NCI-H460 (cell line): ENCODE results near the gene CC2D1A. TPM values are rescaled to one million over a fixed set of nuclear protein-coding genes. Genes with fewer than 3 reads are reported as not detected.

Experiments
- DNase-seq: peaks from one replicate; pipeline ENCODE4 v3.0.0-alpha.2; 2016; ENCODE audit warnings: low read depth; ENCODE audit errors: extremely low read depth
- polyA plus RNA-seq: library from polyadenylated mRNA; depleted of rRNA; stranded (reverse); fragments of >200 nt; gene quantifications from 2 replicates; pipeline ENCODE4 v1.2.3, GENCODE V29; 2014; cell fraction: nucleus; rRNA removed
- total RNA-seq: library from RNA; depleted of rRNA; stranded (reverse); fragments of >200 nt; shearing (Covaris generic); gene quantifications from 2 replicates; pipeline ENCODE4 v1.2.3, GENCODE V29; 2014; rRNA removed

Gene CC2D1A
- total RNA-seq: 13.8 and 15.5 TPM in 2 replicates
- 43.9 and 62.2 TPM in 2 replicates for polyA plus RNA-seq

DNA sequence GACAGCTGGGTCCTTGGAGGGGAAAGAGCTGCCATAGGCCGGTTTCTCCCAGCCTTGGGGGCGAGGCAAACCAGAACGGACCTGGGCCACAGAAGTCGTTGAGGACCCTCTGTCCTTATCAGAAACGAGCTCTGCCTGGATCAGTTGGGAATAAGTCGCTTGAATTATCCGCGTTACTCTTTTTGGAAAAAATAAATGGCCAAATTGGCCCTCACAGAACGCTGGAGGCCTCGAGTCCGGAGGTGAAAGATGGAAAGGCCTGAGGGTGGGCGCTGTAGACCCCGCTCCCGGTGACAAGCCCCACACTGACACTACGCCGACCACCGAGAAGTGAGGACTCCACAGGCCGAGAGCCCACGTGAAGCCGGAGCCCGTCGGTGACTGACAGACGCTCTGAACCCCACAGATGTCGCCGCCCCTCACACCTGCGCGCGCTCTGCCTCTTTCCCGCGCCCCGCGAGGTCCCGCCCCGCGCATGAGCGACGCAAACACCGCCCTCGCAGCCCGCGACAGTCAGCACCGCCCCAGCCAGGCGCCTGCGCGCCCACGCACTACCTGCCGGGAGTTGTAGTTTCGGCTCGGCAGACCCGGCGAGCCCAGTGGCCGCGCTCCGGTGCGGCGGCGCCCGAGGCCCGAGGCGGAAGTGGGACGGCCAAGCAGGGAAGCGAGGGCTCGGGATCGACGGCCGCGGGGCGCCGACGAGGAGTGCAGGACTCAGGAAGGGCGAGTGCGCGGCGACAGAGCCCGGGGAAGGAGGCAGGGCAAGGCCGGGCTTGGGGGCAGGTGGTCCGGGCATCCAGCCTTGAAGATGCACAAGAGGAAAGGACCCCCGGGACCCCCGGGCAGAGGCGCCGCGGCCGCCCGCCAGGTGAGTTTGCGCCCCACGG is at the start of gene CC2D1A, which contains the start of gene BRME1:
CC2D1A (plus strand) TSS at position 568 of the 887 bp plus-strand sequence; CDS start at position 809, 241 bp downstream.
BRME1 (minus strand) TSS at position 484 of the 887 bp plus-strand sequence. CDS start 1,225 bp downstream, outside the sequence.
- DNase-seq: peak; percentile 76

DNA sequence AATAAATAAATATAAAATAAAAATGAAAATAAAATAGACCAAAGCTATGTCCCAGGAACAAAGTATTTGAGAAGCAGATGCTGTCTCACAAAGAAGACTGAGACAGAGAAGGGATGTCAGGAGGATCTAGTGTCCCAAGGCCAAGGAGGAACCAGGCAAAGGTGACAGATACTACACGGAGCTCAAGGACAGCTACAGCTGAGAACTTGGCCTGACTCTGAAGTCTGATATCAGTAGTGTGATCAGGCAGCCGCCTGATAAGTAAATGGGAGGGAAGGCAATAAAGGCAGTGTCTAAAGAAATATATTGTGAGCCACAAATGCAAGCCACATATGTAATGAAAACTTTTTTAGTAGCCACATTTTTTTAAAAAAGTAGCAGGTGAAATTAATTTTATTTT is 49.5 kb upstream of the CC2D1A start:
- DNase-seq: no peak

DNA sequence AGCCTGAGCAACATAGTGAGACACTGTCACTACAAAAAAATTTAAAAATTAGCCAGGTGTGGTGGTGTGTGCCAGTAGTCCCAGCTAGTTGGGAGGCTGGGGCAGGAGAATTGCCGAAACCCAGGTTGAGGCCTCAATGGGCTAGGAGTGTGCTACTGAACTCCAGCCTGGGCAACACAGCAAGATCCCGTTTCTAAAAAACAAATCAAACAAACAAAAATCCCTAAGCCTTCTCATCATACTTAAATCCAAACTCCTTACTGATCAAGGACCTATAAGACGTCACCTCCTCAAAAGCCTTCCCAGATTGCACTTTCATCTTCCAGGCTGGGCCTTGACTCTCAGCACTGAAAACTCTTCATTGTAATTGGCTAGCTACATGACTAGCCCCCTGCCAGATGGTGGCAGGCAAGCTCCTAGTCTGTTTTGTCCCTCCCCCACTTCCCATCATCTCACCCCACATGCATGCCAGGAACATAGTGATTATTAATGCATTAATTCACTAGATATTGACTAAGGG is 46.6 kb upstream of the CC2D1A start:
- no peak for DNase-seq

DNA sequence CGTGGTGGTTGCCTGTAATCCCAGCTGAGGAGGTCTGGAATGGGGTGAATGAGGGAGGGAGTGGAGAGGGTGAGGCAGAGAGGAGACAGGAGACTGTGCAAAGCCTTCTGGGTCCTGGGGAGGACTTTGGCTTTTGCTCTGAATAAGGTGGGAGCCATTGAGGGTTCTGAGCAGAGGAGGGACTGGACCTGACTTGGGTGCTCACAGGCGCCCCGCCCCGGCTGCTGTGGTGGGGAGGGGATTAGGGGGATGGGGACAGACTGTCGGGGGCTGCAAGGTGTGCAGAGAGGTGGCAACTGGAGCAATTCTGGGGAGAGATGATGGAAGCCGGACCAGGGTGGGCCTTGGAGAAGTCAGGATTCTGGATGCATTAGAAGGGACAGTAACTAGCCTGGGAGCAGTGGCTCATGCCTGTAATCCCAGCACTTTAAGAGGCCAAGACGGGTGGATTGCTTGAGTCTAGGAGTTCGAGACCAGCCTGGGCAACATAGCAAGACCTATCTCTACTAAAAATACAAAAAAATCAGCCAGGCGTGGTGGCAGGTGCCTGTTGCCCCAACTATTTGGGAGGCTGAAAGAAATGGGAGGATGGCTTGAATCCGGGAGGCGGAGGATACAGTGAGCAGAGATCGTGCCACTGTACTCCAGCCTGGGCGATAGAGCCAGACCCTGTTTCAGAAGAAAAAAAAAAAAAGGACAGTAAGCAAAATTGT is 45.2 kb upstream of the CC2D1A start:
- no peak for DNase-seq

DNA sequence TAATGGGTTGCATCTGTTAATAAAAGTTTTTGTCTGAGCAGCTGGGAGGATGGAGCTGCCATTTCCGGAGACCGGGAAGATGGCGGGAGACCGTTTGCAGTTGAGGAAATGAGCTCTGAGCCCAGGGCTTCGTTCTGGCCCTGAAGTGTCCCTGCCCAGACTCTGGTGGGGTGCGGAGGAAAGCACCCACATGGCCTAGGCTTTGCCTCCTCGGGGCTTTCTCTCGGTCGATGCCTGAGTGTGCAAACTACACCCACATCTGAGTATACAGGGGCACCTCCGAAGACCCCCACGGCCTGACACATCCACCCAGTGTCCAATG is 44.6 kb upstream of the CC2D1A start:
- no peak for DNase-seq

DNA sequence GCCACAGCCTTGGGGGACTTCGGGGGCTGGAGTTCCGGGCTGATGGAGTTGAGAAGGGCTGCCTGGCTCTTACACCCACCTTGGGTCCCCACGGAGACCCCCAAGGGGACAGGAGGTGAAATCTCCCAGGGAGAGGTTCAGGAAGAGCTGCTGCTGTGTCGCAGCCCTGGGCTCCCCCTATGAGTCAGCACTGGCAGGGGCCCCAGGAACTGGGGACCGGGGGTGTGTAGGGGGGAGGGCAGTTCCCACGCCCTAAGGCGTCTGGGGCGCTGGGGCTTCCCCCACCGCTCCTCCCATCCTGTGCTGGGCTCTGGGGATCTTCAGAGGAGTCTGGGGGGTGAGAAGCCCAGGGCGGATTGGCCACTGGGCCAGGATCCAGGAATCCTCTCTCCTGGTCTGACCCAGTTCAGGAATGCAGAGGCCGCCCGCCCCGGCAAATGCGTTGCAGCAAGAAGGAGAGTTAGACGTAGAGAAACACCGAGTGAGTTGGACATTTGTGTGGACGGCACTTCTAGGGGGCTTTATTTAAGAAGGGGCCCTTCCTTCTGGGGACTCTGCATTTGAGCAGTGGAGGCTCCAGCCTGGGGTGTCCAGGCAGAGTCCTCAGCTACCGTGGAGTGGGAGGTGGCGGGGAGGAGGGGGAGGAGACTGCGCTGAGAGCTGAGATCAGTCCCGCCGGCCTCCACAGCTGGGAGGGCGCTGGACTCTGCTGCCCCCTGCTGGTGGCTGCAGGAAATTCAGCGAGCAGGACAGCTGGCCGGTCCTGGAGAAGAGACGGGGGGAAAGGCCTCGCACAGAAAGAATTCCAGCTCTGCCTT is 44.1 kb upstream of the CC2D1A start:
- DNase-seq: peak; percentile 77

DNA sequence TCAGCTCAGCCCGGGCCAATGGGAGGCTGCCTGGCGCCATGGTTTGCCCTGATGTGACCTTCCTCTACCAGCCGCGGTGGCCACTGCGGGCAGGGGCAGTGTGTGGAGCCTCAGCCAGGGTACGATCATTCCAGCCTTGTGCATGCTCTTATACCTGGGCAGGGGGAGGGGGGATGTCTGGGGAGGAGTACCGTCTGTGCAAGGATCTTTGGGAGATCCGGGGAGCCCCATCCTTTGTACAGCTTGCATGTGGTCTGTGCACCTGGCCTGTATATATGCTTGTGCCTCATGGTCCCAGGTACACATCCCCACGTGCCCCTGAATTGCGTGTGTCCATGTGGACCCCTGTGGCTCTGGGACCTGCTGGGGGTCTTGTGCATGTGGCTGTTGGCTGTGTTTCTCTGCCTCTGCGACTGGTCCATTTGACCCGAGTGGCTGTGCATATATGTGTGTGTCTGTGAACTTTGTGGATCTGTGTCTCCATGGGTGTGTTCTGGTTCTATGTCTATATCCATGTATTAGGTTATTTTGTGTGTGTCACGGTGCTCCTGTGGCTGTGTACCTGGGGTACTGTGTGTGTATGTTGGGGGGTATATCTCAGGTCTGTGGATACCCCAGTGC is 41.8 kb upstream of the CC2D1A start:
- no peak for DNase-seq

DNA sequence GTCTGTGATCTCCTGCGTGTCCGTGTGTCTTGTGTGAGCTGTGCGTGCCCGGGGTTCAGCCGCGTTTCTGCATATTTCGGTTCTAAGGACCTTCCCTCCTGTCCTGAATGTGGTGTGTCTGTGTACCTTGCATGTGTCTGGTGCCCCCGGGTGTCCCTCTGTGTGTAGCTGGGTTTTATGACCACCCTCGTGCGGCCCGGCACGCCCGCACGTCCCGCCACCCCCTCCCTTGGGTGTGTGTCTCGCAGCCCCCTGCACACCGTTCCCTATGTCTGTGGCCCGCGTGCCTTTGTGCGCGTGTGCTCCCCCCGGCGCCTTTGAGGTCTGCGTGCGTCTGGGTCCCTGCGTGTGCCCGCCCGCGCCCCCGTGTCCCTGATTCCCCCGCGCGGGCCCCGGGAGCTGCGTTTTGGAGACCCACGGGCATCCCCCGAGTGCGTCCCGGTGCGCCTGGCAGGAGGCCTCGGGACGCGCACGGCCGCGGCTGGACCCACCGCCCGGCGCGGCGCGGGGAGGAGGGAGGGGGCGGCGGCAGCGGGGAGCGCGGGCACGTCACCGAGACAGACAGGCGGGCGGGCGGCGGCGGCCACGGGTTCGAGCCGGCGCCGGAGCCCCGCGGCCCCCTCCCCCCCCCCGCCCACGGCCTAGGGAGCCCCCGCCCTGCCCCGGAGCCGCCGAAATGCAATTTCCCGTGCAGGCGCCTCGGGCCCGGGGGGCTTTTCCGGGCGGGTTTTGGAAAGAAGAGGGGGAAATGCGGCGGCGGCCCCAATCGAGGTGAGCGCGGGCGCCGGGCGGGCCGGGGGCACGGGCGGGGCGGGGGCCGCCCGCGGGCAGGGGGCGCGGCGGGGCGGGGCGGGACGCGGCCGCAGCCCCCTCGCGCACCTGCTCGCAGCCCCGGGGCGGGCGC is 41.1 kb upstream of the CC2D1A start:
- DNase-seq: no peak

DNA sequence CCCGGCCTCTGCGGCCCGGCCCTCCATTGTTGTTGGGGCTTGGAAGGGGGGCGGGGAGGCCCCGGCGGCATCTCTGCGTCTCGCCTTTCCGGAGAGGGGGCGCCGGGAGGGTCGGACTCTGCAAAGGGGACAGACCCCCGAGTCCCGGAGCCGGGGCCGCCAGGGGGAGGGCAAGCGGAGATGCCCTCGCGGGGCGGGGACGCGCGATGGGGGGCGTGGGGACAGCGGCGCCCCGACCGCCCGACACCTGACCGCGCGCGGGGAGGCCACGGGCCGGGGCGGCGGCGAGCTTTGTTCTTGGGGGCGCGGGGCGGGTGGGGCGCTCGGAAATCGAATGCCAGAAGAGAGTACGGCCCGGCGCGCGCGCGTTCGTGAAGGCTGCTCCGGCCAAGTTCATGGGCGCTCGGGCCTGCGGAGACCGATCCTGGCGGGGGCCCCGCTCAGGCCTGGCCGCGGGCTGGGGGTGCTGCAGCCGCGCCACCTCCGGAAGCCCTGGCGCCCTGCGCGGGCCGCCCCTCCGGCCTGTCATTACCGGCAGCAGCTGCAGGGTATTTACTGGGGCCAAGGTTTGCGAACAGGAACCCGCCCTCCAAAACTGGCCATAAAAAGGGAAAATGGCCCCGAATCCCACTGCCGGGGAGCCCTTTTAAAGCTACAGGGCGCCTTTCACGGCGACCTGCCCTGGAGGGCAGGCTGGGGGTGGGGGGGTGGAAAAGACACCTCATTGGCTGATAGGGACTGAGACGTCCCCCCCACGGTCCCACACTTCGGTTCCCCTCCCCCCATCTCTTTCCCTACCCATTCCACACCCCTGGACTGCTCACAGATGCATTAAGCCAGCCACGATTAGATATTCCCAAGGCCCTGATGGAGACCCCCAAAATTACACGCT is 40.2 kb upstream of the CC2D1A start:
- no peak for DNase-seq

DNA sequence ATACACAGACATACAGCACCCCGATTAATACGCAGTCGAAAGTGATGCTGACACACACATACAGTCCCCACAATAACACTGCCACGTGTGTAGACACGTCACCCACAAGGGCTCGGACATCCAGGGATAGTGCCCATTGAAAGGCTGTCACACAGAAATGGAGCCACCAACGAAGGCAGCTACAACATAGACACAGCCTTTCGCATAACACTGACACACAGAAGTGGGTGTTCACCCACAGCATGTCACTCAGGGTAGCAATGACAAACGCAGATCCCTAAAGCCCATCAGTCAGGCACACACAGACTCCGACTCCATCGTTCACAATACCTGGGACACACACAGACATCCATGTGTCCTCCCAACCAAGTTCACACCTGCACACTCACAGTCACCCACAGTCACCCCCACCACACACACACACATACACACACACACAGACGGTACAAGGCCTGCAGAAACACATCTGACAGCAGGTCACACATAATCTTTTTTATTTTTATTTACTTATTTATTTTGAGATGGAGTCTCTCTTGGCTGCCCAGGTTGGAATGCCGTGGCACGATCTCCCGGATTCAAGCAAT is 39.4 kb upstream of the CC2D1A start:
- no peak for DNase-seq

DNA sequence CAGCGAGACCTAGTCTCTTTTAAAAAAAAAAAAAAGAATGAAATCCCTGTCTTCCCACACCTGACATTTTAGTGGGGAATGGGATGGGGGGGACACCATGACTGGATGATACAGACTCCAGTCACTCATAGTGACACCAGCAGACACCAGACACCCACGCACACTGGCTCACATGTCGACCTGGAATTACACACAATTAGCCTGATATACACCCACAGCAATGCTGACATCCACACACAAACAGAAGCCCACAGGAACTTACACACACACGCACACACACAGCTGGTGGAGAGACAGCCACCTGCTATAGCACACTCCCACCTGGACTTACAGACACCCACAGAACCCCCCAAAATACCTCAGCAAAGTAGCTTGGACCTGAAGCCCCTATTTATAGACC is 37.3 kb upstream of the CC2D1A start:
- no peak for DNase-seq

DNA sequence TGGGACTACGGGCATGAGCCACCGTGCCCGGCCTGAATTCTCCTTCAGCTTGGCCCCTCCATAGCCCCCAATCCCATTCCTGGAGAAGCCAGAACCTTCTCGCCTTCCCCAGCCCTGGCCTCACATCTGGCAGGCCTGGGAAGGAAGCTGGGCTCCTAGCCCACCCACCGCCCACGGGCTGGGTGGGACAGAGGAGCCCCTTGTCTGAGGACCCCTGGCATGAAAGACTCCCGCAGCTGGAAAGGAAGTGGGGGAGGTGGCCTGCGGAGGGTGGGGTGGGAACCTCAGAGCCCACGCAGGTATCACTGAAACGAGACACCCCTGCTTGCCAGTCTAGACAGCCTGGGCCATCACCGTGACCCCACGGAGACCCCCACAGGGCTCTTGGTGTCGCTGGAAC is 36.7 kb upstream of the CC2D1A start:
- no peak for DNase-seq

DNA sequence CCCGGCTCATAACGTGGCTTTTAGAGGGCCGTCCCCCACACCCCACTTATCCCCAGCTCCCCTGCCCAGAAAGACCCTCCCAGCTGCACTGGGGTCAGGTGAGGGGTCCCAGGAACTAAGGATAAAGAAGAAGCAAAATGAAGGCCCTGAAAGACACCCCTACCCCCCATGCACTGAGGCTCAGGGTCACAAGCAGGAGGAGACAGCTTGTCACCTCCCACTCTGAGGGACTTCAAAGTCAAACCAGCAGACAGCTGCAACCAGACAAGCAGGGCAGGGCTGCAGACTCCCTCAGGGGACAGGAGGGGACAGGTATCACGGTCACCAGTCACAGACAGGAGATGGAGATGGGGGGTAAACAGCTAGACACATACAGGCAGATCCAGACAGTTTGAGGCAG is 35.1 kb upstream of the CC2D1A start:
- no peak for DNase-seq

DNA sequence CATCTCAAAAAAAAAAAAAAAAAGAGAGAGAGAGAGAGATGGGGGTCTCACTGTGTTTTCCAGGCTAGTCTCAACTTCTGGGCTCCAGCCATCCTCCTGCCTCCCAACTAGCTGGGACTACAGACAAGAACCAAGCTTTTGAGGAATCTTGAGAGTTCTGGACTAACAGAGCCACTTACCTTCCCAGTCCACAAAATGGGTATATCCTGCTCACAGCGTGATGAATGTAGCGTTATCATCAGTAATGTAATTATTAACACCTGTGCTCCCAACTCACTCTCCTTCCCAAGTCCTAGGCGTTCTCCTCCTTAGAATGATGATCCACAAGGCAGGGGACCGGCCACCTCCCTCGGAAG is 33.7 kb upstream of the CC2D1A start:
- DNase-seq: no peak

DNA sequence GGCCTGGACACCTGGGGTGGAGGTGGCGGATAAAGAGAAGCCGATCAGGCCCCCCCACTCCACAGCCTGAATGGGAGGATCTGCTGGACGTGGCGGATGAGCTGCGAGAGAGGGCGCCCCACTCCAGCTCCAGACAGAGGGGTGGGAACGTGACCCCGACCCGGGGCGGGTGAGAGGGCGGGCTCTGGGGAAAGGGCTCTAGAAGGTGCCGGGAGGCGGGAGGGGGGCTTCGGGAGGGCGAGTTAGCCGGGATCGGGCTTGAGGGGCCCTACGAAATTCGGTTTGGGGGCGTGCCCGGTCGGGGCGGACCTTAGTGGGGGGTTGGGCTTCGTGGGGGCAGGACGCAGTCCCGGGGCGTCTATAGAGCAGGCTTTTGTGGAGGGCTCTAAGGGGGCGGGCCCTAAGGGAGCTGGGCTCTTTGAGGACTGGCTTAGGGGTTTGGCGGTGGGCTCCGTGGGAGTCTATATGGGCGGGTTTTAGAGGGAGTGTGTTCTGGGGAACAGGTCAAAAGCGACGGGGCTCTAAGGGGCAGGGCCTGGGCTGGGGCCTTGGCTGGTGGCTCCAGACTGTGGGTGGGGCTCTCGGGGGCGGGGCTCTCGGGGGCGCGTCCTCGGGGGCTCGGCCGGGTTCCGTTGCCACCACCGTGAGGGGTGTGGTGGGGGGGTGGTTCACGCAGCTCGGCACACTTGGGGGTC is 33.2 kb upstream of the CC2D1A start:
- DNase-seq: no peak

DNA sequence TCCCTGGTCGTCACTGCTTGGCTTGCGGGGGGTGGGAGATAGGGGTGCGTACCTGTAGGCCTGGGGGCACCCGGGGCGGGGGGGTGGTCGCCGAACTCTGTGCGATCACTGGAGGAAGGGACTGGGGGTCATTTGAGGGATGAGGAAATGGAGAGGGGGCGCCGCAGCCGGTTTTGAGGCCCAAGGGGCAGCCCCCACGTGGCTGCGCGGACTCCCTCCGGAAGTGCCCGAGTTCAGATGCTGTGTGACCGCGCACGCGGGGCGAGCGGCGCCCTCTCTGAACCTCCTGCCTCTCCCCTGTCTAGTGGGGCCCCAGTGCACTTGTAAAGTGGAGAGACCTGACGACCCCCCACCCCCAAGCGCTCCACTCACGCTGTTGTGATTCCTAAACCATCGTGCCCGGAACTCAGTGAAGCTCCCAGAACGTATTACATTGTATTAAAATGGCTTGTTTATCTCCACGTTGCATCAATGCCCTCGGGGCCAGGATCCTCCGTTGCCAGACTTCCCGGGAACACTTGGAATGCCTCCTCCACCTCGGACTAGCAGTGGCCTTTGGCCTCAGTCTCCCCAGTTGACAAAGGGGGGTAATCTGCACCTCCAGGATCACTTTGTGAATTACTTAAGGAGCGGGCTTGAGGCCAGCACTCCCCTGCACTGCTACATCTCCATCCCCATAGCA is 32.0 kb upstream of the CC2D1A start:
- no peak for DNase-seq

DNA sequence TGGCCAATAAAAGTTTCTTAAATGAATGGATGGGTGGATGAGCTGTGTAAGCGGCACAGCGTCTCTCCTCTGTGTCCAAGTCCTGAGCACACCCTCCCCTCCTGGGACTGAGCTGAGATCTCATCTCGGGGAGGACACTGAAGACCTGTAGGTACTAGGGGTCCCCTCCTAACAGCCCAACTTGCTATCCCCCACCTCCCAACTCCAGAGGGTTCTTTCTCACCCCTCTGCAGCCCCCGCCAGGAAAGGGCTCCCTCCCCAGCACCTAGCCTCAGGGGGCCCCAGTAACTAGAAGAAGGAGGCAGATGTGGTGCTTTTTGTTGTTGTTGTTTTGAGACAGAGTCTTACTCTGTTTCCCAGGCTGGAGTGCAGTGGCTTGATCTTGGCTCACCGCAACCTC is 30.2 kb upstream of the CC2D1A start:
- DNase-seq: no peak
